D721Med (cell line): ENCODE results near the gene TAF15.

ENCODE experiments used
- DNase-seq: peaks from one replicate; pipeline ENCODE4 v3.0.0; 2011; ENCODE audit warnings: low spot score; ENCODE audit not compliant: insufficient read length
- FAIRE-seq: peaks from 2 replicates; lab custom pipeline; 2011; peaks lifted over from hg19 to GRCh38; lab: Jason Lieb, UNC
- TF ChIP-seq, protein P1 (sequence below): IDR thresholded peaks from 2 replicates; pipeline ENCODE4 v1.5.1; 2012; ENCODE audit warnings: mild to moderate bottlenecking, control low read depth; ENCODE audit not compliant: insufficient read depth; ENCODE audit errors: missing control alignments

The TAF15 gene

DNA sequence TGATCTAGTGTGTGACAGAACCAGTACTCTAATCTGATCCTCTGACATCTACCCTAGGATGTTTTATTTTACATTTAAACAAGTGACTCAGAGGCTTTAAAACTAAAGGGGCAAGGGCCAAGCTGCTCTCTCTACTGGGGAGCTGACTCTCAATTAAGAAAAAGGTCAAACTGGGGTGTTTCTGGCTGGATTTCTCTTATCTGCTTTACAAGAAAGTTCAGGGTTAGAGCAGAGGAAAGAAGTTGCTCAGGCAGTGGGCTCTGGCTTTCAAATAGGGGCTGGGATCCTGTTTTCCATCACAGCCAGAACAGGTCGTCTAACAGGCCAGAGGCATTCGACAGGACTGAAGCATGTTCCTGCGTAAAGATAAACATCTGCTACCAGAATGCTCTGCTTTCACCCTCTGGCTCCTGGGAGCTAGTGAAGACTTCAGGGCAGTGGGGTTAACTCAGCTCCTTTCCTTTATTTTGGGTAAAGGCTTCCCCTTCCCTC, 22.3 kb upstream of the TAF15 start:
- DNase-seq (no peak), FAIRE-seq (no peak)
- TF ChIP-seq, protein P1, sequence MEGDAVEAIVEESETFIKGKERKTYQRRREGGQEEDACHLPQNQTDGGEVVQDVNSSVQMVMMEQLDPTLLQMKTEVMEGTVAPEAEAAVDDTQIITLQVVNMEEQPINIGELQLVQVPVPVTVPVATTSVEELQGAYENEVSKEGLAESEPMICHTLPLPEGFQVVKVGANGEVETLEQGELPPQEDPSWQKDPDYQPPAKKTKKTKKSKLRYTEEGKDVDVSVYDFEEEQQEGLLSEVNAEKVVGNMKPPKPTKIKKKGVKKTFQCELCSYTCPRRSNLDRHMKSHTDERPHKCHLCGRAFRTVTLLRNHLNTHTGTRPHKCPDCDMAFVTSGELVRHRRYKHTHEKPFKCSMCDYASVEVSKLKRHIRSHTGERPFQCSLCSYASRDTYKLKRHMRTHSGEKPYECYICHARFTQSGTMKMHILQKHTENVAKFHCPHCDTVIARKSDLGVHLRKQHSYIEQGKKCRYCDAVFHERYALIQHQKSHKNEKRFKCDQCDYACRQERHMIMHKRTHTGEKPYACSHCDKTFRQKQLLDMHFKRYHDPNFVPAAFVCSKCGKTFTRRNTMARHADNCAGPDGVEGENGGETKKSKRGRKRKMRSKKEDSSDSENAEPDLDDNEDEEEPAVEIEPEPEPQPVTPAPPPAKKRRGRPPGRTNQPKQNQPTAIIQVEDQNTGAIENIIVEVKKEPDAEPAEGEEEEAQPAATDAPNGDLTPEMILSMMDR: no peak

DNA sequence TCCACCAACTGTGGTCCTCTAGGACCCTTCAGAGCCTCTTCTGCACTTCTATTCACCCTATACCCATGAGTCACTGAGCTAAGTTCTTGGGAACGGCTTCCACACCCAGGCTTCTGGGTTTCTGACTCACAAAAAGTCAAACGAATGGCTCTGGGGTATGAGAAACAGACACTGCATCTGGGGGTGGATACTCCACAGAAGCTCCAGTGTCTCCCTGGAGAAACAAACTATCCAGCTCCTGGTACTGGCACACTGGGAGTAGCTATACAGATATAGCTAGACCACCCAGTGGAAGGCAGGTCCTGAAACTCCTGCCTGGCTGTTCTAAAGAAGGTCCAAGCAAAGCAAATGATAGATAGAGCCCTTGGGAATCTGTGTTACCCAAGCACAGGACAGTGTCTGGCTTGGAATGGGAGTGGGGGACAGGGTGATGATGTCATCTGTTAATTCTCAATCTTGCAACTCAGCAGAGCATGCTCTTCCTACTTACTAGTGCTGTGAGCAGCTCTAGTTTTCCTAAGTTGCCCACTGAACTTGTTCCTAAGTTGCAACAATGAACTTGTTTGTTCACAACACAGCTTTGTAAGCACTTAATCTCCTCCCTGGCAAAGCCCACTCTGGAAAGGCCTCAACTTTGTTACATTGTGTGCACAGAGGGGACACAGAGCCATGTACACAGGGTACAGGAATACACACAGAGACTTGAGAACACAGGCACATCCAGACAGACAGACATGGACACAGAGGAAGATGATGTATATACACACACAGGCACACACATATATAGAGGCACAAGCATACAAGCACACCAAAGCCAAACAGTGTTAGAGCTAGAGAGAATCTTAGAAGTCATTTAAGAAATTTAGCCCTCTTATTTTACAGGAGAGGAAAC, 20.6 kb upstream of the TAF15 start:
- TF ChIP-seq, protein P1: no peak
- no peak for FAIRE-seq
- DNase-seq: no peak

GRCh38 chr17:35790841-35791240, 18.4 kb upstream of the TAF15 start:
- DNase-seq: no peak
- TF ChIP-seq, protein P1: no peak
- no peak for FAIRE-seq

GRCh38 chr17:35791681-35792350, 17.5 kb upstream of the TAF15 start:
- TF ChIP-seq, protein P1: no peak
- DNase-seq (no peak), FAIRE-seq (no peak)

GRCh38 chr17:35793257-35793656, 16.0 kb upstream of the TAF15 start:
- FAIRE-seq (no peak), DNase-seq (no peak)
- TF ChIP-seq, protein P1: no peak

DNA sequence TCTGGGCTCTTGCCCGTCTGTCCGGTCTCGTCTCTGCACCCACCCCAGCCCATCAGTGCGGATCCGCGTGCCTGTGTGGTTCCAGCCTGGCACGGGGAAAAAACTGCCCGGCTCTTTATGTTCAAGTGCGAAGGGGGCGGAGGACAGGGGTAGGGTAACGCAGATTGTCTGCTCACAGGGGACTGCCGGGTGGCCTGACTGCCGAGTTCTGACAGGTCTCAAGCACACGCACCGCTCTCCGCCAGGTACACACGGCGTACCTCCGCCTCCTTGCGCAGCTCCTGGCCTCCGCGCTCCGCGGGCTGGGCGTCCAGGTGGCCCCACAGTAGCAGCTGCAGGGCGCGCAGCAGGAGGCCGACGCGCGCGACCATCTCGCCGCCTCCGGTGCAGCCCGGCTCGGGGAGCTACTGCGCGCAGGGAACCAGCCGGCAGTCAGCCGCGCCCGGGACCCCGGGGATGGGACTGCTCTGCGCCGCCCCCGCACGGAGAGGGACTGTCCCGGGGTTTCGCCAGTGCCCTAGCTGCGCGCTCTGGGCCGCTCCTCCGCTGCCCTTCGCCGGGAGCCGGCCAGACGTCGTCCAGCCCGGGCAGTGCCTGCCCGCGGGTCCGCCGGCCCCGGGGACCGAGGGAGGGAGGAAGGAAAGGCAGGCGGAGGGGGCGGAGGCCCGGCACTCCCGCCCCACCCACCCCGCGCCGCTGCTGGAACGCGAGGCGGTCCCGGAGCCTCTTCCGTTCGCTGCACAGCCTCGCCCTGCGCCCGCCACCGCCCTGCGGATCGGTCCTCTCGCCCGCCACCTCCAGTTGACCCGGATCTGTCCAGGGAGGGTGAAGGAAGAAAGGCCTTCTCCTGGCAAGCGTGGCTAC, 14.0 kb upstream of the TAF15 start, which contains the start of gene MMP28:
Gene MMP28, minus strand, starts transcription at position 635 of the 864 bp plus-strand sequence. Its CDS starts 264 bp downstream, at position 371.
- FAIRE-seq (no peak), DNase-seq (no peak)
- TF ChIP-seq, protein P1: no peak
